Neuronal stem cell (in vitro differentiated cells): ENCODE results near the gene LGR5.
A peak's percentile ranks its signal among the peaks of the same experiment; 100 is the strongest.

Source experiments
- DNase-seq: peaks from one replicate; pipeline ENCODE4 v3.0.0-alpha.2; 2013; ENCODE audit warnings: low spot score
- H2AFZ ChIP-seq: one replicate; pipeline ENCODE4 v1.6.1; 2013; ENCODE audit warnings: mild to moderate bottlenecking, low read length, inconsistent platforms
- H2AK5ac ChIP-seq: 2 replicates; pipeline ENCODE4 v1.6.1; 2013; ENCODE audit warnings: low read depth, mild to moderate bottlenecking, inconsistent platforms, low read length, moderate library complexity, mixed read lengths
- H2BK120ac ChIP-seq: 2 replicates; pipeline ENCODE4 v1.6.1; 2013; ENCODE audit warnings: low read depth, mild to moderate bottlenecking, inconsistent platforms, low read length, moderate library complexity, mixed read lengths
- H2BK12ac ChIP-seq: one replicate; pipeline ENCODE4 v1.6.1; 2013; ENCODE audit warnings: low read length, inconsistent platforms
- H2BK15ac ChIP-seq: 2 replicates; pipeline ENCODE4 v1.6.1; 2013; ENCODE audit warnings: mild to moderate bottlenecking, low read length, inconsistent platforms, mixed read lengths
- H2BK5ac ChIP-seq: one replicate; pipeline ENCODE4 v1.6.1; 2013; ENCODE audit warnings: inconsistent platforms, mild to moderate bottlenecking, low read length, moderate library complexity
- H3K14ac ChIP-seq: one replicate; pipeline ENCODE4 v1.6.1; 2013; ENCODE audit warnings: low read length, inconsistent platforms
- H3K18ac ChIP-seq: 2 replicates; pipeline ENCODE4 v1.6.1; 2013; ENCODE audit warnings: low read length, inconsistent platforms
- H3K23ac ChIP-seq: 2 replicates; pipeline ENCODE4 v1.6.1; 2013; ENCODE audit warnings: low read depth, mild to moderate bottlenecking, mixed read lengths, low read length, inconsistent platforms; ENCODE audit not compliant: poor library complexity
- H3K27ac ChIP-seq: replicated peaks from 3 replicates; pipeline ENCODE4 v1.5.1; 2013; ENCODE audit warnings: low read length, inconsistent platforms
- H3K27me3 ChIP-seq, 3 experiments: 2 replicates each; pipeline ENCODE4 v1.6.1; 2013; ENCODE audit warnings: low read length in 3 of 3, mild to moderate bottlenecking in 2 of 3, inconsistent platforms in 1 of 3, low read depth in 1 of 3, mixed read lengths in 1 of 3, moderate library complexity in 1 of 3; ENCODE audit not compliant: control insufficient read depth in 3 of 3, insufficient read depth in 3 of 3
- H3K36me3 ChIP-seq, 2 donors: replicated peaks in 1 of 2; 2 replicates each; pipeline ENCODE4 v1.6.1; 2013; ENCODE audit warnings: low read length in 2 of 2; ENCODE audit not compliant: control insufficient read depth in 2 of 2, insufficient read depth in 2 of 2
- H3K4ac ChIP-seq: 2 replicates; pipeline ENCODE4 v1.6.1; 2013; ENCODE audit warnings: inconsistent platforms, mild to moderate bottlenecking, low read length, moderate library complexity
- H3K4me1 ChIP-seq, 2 donors: 1 replicate in 1 of 2; 2 replicates in 1 of 2; pipeline ENCODE4 v1.6.1; 2013; ENCODE audit warnings: low read length in 2 of 2, low read depth in 1 of 2; ENCODE audit not compliant: control insufficient read depth in 2 of 2, insufficient read depth in 1 of 2
- H3K4me2 ChIP-seq: one replicate; pipeline ENCODE4 v1.6.1; 2013; ENCODE audit warnings: mild to moderate bottlenecking, low read length, inconsistent platforms; ENCODE audit not compliant: insufficient read depth, poor library complexity, severe bottlenecking
- H3K4me3 ChIP-seq, 2 donors: 2 replicates each; pipeline ENCODE4 v1.5.1; 2013; ENCODE audit warnings: low read length in 2 of 2, mild to moderate bottlenecking in 2 of 2, inconsistent platforms in 1 of 2, moderate library complexity in 1 of 2
- H3K79me1 ChIP-seq: one replicate; pipeline ENCODE4 v1.6.1; 2013; ENCODE audit warnings: low read depth, mild to moderate bottlenecking, inconsistent platforms, low read length, moderate library complexity
- H3K9ac ChIP-seq: one replicate; pipeline ENCODE4 v1.6.1; 2013; ENCODE audit warnings: mild to moderate bottlenecking, low read depth, low read length, inconsistent platforms; ENCODE audit not compliant: poor library complexity
- H3K9me3 ChIP-seq, 2 donors: replicated peaks in 1 of 2; 2 replicates each; pipeline versions ENCODE3 to v1.6.1; 2013; ENCODE audit warnings: low read length in 2 of 2, mild to moderate bottlenecking in 2 of 2, inconsistent platforms in 1 of 2, low read depth in 1 of 2, mixed read lengths in 1 of 2, moderate library complexity in 1 of 2; ENCODE audit not compliant: control insufficient read depth in 2 of 2, insufficient read depth in 1 of 2
- H4K8ac ChIP-seq: one replicate; pipeline ENCODE4 v1.6.1; 2013; ENCODE audit warnings: low read depth, mild to moderate bottlenecking, inconsistent platforms, low read length, moderate library complexity
- H4K91ac ChIP-seq: one replicate; pipeline ENCODE4 v1.6.1; 2013; ENCODE audit warnings: low read length, low read depth, mild to moderate bottlenecking, inconsistent platforms; ENCODE audit not compliant: poor library complexity
- WGBS, 2 donors: extraction: QIAGEN DNeasy Blood & Tissue Kit; methylation state at CpG; one replicate each; pipeline ENCODE4 v1.1.7; 2013; ENCODE audit warnings: missing lambda C conversion rate in 2 of 2, mixed read lengths in 1 of 2; ENCODE audit not compliant: insufficient read length in 2 of 2, insufficient replicate concordance in 1 of 2; ENCODE audit errors: extremely low coverage in 2 of 2; 5-methylcytosine and 5-hydroxymethylcytosine counted together

The LGR5 gene

DNA sequence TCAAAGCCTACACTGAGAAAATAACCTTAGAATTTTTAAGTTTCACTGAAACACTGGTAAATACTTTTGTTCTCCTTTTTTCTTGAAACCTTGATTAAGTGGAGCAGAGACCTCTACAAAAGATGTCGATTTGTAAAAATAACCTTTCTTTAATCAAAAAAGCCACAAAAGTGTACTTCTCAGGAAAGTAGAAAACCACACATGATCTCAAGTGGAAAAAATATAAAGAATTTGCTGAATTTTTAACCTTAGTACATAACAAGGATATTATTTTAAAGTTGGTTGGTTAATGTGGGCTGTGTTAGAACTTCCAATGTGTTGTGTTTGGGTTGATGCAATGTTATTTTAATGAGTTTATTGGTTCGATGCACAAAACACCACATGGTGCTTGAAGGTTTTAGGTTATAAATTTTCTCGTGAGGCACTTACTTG is 8.6 kb downstream of the LGR5 start:
- Histone ChIP-seq H3K4me2 (no peak overlapping the region), H3K36me3 (no peaks in the 10 kb centered on the region), H4K91ac (no peak overlapping the region), H2BK120ac (no peak overlapping the region), H2BK5ac (no peak overlapping the region), H3K23ac (no peak overlapping the region), H3K9me3 (no peaks in the 10 kb centered on the region), H3K27me3 (no peaks in the 10 kb centered on the region), H2BK15ac (no peak overlapping the region), H3K4ac (no peak overlapping the region), H2AFZ (no peak overlapping the region), H3K14ac (no peak overlapping the region), H4K8ac (no peak overlapping the region), H3K27ac (no peak overlapping the region), H3K4me3 (no peak overlapping the region), H3K79me1 (no peaks in the 10 kb centered on the region), H2BK12ac (no peak overlapping the region), H3K4me1 (peaks cover 2 to 3% of the 10 kb centered on the region in 2 donors), H3K9ac (no peak overlapping the region), H2AK5ac (no peak overlapping the region), H3K18ac (no peak overlapping the region)
- no CpG with 5 or more reads among the region's 3 CpGs for WGBS, 2 donors
- DNase-seq = no peak

GRCh38 chr12:71449373-71450070 is 9.9 kb downstream of the LGR5 start:
- H3K14ac ChIP-seq = no peak overlapping the region
- no peak overlapping the region for H3K27ac ChIP-seq
- H2AFZ ChIP-seq = no peak overlapping the region
- no peak overlapping the region for H3K4ac ChIP-seq
- no peak overlapping the region for H3K23ac ChIP-seq
- H2BK12ac ChIP-seq = no peak overlapping the region
- H3K4me3 ChIP-seq = no peak overlapping the region
- no peaks in the 10 kb centered on the region for H3K36me3 ChIP-seq
- no peak overlapping the region for H2BK120ac ChIP-seq
- no peak overlapping the region for H2BK15ac ChIP-seq
- no peak overlapping the region for H3K4me2 ChIP-seq
- H3K18ac ChIP-seq = no peak overlapping the region
- no peak overlapping the region for H3K9ac ChIP-seq
- H2BK5ac ChIP-seq = no peak overlapping the region
- no peaks in the 10 kb centered on the region for H3K27me3 ChIP-seq
- no peak overlapping the region for H4K91ac ChIP-seq
- no peaks in the 10 kb centered on the region for H3K79me1 ChIP-seq
- no peak overlapping the region for H2AK5ac ChIP-seq
- no CpG with 5 or more reads among the region's 3 CpGs for WGBS, 2 donors
- no peak overlapping the region for H4K8ac ChIP-seq
- DNase-seq = no peak
- peaks cover 2 to 6% of the 10 kb centered on the region in 2 donors for H3K4me1 ChIP-seq
- no peaks in the 10 kb centered on the region for H3K9me3 ChIP-seq

- Histone ChIP-seq H4K8ac (no peak overlapping the region), H2BK15ac (no peak overlapping the region), H2BK5ac (no peak overlapping the region), H2AK5ac (no peak overlapping the region), H3K27ac (no peak overlapping the region), H3K18ac (peak overlapping the region; percentile 2), H2BK120ac (no peak overlapping the region), H3K23ac (no peak overlapping the region), H4K91ac (no peak overlapping the region), H3K14ac (no peak overlapping the region), H3K4ac (no peak overlapping the region), H3K4me1 (peaks cover 12 to 13% of the 10 kb centered on the region in 2 donors), H3K27me3 (no peaks in the 10 kb centered on the region), H3K79me1 (no peaks in the 10 kb centered on the region), H3K4me2 (no peak overlapping the region), H3K4me3 (no peak overlapping the region), H3K9ac (no peak overlapping the region), H3K9me3 (no peaks in the 10 kb centered on the region), H3K36me3 (no peaks in the 10 kb centered on the region), H2BK12ac (no peak overlapping the region), H2AFZ (no peak overlapping the region)
- no peak for DNase-seq
- WGBS, 2 donors = no CpG with 5 or more reads among the region's 1 CpG
These were observed 12.4 kb downstream of the LGR5 start for GRCh38 chr12:71452006-71452405.

DNA sequence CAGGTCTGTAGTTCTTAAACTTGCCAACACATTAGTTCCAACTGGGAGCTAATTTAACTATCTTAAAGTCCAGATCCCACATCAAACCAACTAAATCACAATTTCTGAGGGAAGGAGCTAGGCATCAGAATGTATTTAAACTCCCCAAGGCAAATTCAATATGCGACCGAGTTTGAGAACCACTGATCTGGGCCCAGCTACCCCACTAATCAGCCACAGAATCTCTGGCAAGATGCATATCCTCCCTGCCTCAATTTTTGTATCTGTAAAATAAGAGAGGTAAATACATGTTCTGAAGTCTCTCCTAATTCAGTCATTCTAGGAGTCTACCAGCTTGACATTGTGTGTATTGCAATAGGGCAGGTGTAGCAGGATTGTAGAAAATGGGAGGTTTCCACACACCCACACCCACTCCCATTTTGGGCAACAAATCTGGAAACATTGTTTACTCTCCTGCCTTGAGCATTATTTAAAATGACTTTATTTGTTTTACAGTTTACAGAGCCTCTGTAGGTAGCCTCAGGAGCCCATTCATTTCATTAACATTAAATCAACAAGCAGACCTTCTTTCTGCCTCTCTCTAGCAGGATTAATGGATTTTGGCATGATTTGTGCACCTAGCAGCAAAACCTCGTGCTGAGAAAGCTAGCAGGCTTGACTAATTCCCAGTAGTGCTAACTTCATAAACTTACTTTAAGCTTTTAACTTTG is 15.6 kb downstream of the LGR5 start:
- Histone ChIP-seq H2BK15ac (no peak overlapping the region), H3K27ac (peak overlapping the region; percentile 62), H3K9ac (no peak overlapping the region), H3K23ac (no peak overlapping the region), H3K79me1 (no peaks in the 10 kb centered on the region), H3K14ac (no peak overlapping the region), H3K4me3 (no peak overlapping the region), H2AFZ (peak overlapping the region; percentile 2), H2BK120ac (no peak overlapping the region), H2AK5ac (no peak overlapping the region), H3K36me3 (no peaks in the 10 kb centered on the region), H3K18ac (no peak overlapping the region), H4K8ac (no peak overlapping the region), H3K4me2 (no peak overlapping the region), H3K27me3 (no peaks in the 10 kb centered on the region), H3K4ac (no peak overlapping the region), H3K4me1 (peaks cover 17% of the 10 kb centered on the region in 2 donors), H3K9me3 (no peaks in the 10 kb centered on the region), H4K91ac (no peak overlapping the region), H2BK12ac (no peak overlapping the region), H2BK5ac (no peak overlapping the region)
- no CpG with 5 or more reads among the region's 3 CpGs for WGBS, 2 donors
- DNase-seq = no peak
